Adrenal gland (tissue), 5 donors: ENCODE measurements around the gene ATP2C1.

Source experiments
- CTCF ChIP-seq, 6 experiments: fragments of 450-650 bp in 4 of 6; fragments of 200-600 bp in 2 of 6; sonication (generic) in 1 of 6; IDR thresholded peaks; 1 replicate in 5 of 6; 2 replicates in 1 of 6; pipeline versions ENCODE4 v1.5.1 to v1.8.0; 2016 to 2021; ENCODE audit warnings: antibody characterized with exemption in 6 of 6, mild to moderate bottlenecking in 2 of 6, moderate library complexity in 1 of 6
- POLR2A ChIP-seq, 2 donors: fragments of 450-650 bp; IDR thresholded peaks; one replicate each; pipeline ENCODE4 v1.6.1; 2017; ENCODE audit warnings: antibody characterized with exemption in 2 of 2, mild to moderate bottlenecking in 2 of 2, moderate library complexity in 1 of 2
- donor health status: DM: no; HTN: no; CAD: no.

- TF ChIP-seq POLR2A (IDR thresholded peaks at IDR 0.05) (no peak), CTCF (IDR thresholded peaks at IDR 0.05) (no peak)
Measured at GRCh38 chr3:131047582-131047981, 153.7 kb downstream of the ATP2C1 start.
